ENCODE data around the gene TSPAN4. TPM values are rescaled to one million over a fixed set of nuclear protein-coding genes. Genes with fewer than 3 reads are reported as not detected.

Gene TSPAN4
- total and polyA plus RNA-seq, 2 donors (not counting 1 experiment from before 2014, with no cell fraction given): 2.9 to 7.4 TPM

DNA sequence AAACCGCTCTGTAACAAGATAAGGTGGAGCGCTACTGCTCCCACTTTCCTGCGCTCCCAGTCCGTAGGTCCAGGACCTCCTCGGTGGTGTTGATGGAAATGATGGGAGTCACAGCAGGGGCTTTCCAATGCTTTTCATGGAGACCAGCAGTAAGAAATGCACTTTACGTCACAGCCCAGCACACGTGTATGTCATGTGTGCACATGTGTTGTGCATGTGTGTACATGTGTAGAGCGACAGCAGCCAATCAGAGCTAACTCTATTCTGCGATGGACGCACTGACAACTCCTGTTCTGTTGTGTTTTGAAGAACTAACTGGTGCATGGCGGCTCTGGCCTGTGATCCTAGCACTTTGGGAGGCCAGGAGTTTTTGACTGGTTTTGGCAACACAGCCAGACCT is 66.8 kb downstream of the TSPAN4 start:
- CTCF ChIA-PET: no interaction called here

DNA sequence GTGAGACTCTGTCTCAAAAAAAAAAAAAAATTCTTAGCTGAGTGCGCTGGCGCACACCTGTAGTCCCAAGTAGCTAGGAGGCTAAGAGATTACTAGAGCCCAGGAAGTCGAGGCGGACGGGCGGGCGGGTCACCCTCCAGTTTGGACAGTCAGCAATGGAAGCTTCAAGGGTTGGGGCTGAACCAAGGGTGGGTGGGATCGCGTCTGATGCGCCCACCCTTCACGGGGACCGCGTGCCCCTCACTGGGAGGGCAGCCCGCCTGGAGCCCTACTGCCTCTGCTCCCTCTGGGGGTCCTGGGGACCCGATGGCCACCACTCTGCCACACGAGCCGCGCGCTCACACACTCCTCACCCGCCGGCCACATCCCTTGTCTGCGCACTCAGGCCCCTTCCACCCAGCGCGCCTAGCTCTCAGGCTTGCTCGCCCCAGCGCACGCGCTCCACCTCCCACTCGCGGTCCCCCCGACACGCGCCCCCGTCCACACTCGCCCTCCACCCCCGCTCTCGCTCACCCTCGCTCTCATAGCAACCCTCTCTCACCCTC is 67.5 kb downstream of the TSPAN4 start:
- peaks cover 10% of the 10 kb centered on the region for H4K20me1 ChIP-seq (ENCODE audit: control insufficient read depth, insufficient read depth, low read length, poor library complexity, severe bottlenecking)
- WGBS (ENCODE audit: insufficient coverage): 7% methylated on average over 38 of the region's 38 CpGs
- Mint-ChIP-seq H3K9me3 (ENCODE audit: insufficient read depth) (no peaks in the 10 kb centered on the region), H3K4me1 (peaks cover 27% of the 10 kb centered on the region), H3K27me3 (no peaks in the 10 kb centered on the region), H3K4me3 (peak overlapping the region; percentile 90), H3K27ac (peak overlapping the region; percentile 82)
- POLR2A ChIA-PET: interaction anchor here (0.7 to 2.7 kb wide), 2 partner anchors 15 to 1973 kb away, joined by 5 to 15 read pairs; partner anchors contain the start of gene AP2A2
- peak overlapping the region in 1 of 2 donors; percentile 71 for H3K27ac ChIP-seq (ENCODE audit: low read length in 2 of 2)
- no peaks in the 10 kb centered on the region for H3K9me3 ChIP-seq (ENCODE audit: control extremely low read depth in 1 of 3, control insufficient read depth in 2 of 3, insufficient read depth in 1 of 3, low read length in 2 of 3)
- H3K9ac ChIP-seq (ENCODE audit: low read length): peak overlapping the region; percentile 81
- TF ChIP-seq EZH2 (IDR thresholded peaks at IDR 0.05; ENCODE audit: borderline replicate concordance, insufficient read depth, low read depth, low read length, poor library complexity, severe bottlenecking): no peak
- TF ChIP-seq, protein P1, sequence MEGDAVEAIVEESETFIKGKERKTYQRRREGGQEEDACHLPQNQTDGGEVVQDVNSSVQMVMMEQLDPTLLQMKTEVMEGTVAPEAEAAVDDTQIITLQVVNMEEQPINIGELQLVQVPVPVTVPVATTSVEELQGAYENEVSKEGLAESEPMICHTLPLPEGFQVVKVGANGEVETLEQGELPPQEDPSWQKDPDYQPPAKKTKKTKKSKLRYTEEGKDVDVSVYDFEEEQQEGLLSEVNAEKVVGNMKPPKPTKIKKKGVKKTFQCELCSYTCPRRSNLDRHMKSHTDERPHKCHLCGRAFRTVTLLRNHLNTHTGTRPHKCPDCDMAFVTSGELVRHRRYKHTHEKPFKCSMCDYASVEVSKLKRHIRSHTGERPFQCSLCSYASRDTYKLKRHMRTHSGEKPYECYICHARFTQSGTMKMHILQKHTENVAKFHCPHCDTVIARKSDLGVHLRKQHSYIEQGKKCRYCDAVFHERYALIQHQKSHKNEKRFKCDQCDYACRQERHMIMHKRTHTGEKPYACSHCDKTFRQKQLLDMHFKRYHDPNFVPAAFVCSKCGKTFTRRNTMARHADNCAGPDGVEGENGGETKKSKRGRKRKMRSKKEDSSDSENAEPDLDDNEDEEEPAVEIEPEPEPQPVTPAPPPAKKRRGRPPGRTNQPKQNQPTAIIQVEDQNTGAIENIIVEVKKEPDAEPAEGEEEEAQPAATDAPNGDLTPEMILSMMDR (IDR thresholded peaks at IDR 0.05): no peak
- DNase-seq (no peak), ATAC-seq (ENCODE audit: low read depth) (no peak)
- H3K4me1 ChIP-seq (ENCODE audit: control insufficient read depth in 2 of 2, insufficient read depth in 2 of 2, low read length in 2 of 2): peaks cover 3 to 23% of the 10 kb centered on the region in 2 donors
- peak overlapping the region; percentile 96 for H2AFZ ChIP-seq (ENCODE audit: insufficient read depth, low read depth, low read length, poor library complexity, severe bottlenecking)
- H3K36me3 ChIP-seq (replicated peaks in 1 of 2; ENCODE audit: control extremely low read depth in 1 of 2, control insufficient read depth in 1 of 2, extremely low read depth in 1 of 2, insufficient read depth in 2 of 2, low read length in 1 of 2): no peaks in the 10 kb centered on the region
- H3K79me2 ChIP-seq (ENCODE audit: control insufficient read depth, insufficient read depth, low read length): peaks cover 28% of the 10 kb centered on the region
- peak overlapping the region in 4 of 5 experiments; percentile 49 to 83 (median 79) for H3K4me3 ChIP-seq (ENCODE audit: control extremely low read depth in 1 of 5, extremely low read depth in 1 of 5, insufficient read depth in 1 of 5, low read depth in 2 of 5, low read length in 4 of 5)
- no peaks in the 10 kb centered on the region for H3K27me3 ChIP-seq (replicated peaks in 1 of 4; ENCODE audit: control extremely low read depth in 1 of 4, control insufficient read depth in 3 of 4, insufficient read depth in 4 of 4, low read length in 3 of 4)
- CTCF ChIA-PET: interaction anchor here (0.8 kb wide), 1 partner anchor 15 kb away, joined by 4 read pairs; the partner anchor contains the start of gene AP2A2
- peak overlapping the region; percentile 90 for H3K4me2 ChIP-seq (replicated peaks; ENCODE audit: low read depth, low read length, poor library complexity, severe bottlenecking)
- intact Hi-C loops (cut with micrococcal nuclease): loop anchor here (1.0 to 2.0 kb wide), 2 partner anchors 15 to 67 kb away; partner anchors contain the start of genes AP2A2, POLR2L and TSPAN4

More for the DNA sequence above, 66.8 kb downstream of the TSPAN4 start:
- Mint-ChIP-seq H3K9me3 (ENCODE audit: insufficient read depth) (no peaks in the 10 kb centered on the region), H3K4me3 (peak overlapping the region; percentile 90), H3K27ac (no peak overlapping the region), H3K4me1 (peaks cover 27% of the 10 kb centered on the region), H3K27me3 (no peaks in the 10 kb centered on the region)
- ATAC-seq (ENCODE audit: low read depth) (no peak), DNase-seq (no peak)
- Histone ChIP-seq H3K9me3 (ENCODE audit: control extremely low read depth in 1 of 3, control insufficient read depth in 2 of 3, insufficient read depth in 1 of 3, low read length in 2 of 3) (no peaks in the 10 kb centered on the region), H3K79me2 (ENCODE audit: control insufficient read depth, insufficient read depth, low read length) (peaks cover 35% of the 10 kb centered on the region), H2AFZ (ENCODE audit: insufficient read depth, low read depth, low read length, poor library complexity, severe bottlenecking) (no peak overlapping the region), H3K4me3 (ENCODE audit: control extremely low read depth in 1 of 5, extremely low read depth in 1 of 5, insufficient read depth in 1 of 5, low read depth in 2 of 5, low read length in 4 of 5) (no peak overlapping the region), H3K36me3 (replicated peaks in 1 of 2; ENCODE audit: control extremely low read depth in 1 of 2, control insufficient read depth in 1 of 2, extremely low read depth in 1 of 2, insufficient read depth in 2 of 2, low read length in 1 of 2) (peaks cover 0 to 4% of the 10 kb centered on the region in 2 experiments), H4K20me1 (ENCODE audit: control insufficient read depth, insufficient read depth, low read length, poor library complexity, severe bottlenecking) (peaks cover 17% of the 10 kb centered on the region), H3K4me1 (ENCODE audit: control insufficient read depth in 2 of 2, insufficient read depth in 2 of 2, low read length in 2 of 2) (peaks cover 3 to 23% of the 10 kb centered on the region in 2 donors), H3K27me3 (replicated peaks in 1 of 4; ENCODE audit: control extremely low read depth in 1 of 4, control insufficient read depth in 3 of 4, insufficient read depth in 4 of 4, low read length in 3 of 4) (no peaks in the 10 kb centered on the region), H3K27ac (ENCODE audit: low read length in 2 of 2) (no peak overlapping the region), H3K9ac (ENCODE audit: low read length) (no peak overlapping the region), H3K4me2 (replicated peaks; ENCODE audit: low read depth, low read length, poor library complexity, severe bottlenecking) (peak overlapping the region; percentile 90)
- TF ChIP-seq EZH2 (IDR thresholded peaks at IDR 0.05; ENCODE audit: borderline replicate concordance, insufficient read depth, low read depth, low read length, poor library complexity, severe bottlenecking): no peak
- TF ChIP-seq, protein P1 (IDR thresholded peaks at IDR 0.05): no peak
- 97% methylated on average over 11 of the region's 11 CpGs for WGBS (ENCODE audit: insufficient coverage)
- POLR2A ChIA-PET: interaction anchor here (0.7 kb wide), 1 partner anchor 1973 kb away, joined by 5 read pairs; no protein-coding TSS in a partner anchor
- intact Hi-C loops (cut with micrococcal nuclease): no loop called here
